NCI-H1105 (cell line): ENCODE results near the gene FXR2.

Experiments used
- DNase-seq: peaks from one replicate; lab custom pipeline; 2025; lab: John Stamatoyannopoulos, UW

Gene FXR2

GRCh38 chr17:7588553-7589203 lies 26.0 kb downstream of the FXR2 start:
- DNase-seq: peak; percentile 22

GRCh38 chr17:7587420-7588151 lies 27.1 kb downstream of the FXR2 start:
- DNase-seq: no peak

GRCh38 chr17:7586673-7587419 lies 27.9 kb downstream of the FXR2 start:
- no peak for DNase-seq

GRCh38 chr17:7583253-7584109 lies 31.2 kb downstream of the FXR2 start, which contains the start of gene MPDU1:
Gene MPDU1 (plus strand): TSS chr17:7583852. CDS start chr17:7583863, 11 bp downstream.
- DNase-seq: peak; percentile 98

- DNase-seq: peak; percentile 11
These were observed 32.1 kb downstream of the FXR2 start for GRCh38 chr17:7582396-7583252.

GRCh38 chr17:7580604-7581575 lies 33.8 kb downstream of the FXR2 start:
- DNase-seq: no peak

GRCh38 chr17:7579834-7580603 lies 34.7 kb downstream of the FXR2 start:
- no peak for DNase-seq

GRCh38 chr17:7579001-7579833 lies 35.5 kb downstream of the FXR2 start, which contains the start of gene CD68:
Gene CD68 (plus strand): TSS chr17:7579638. CDS start chr17:7579678, 40 bp downstream.
- DNase-seq: peak; percentile 13

- no peak for DNase-seq
These were observed 37.1 kb downstream of the FXR2 start for GRCh38 chr17:7577327-7578199.

GRCh38 chr17:7576432-7576937 lies 38.2 kb downstream of the FXR2 start:
- no peak for DNase-seq

GRCh38 chr17:7575959-7576358 lies 38.7 kb downstream of the FXR2 start:
- DNase-seq: no peak

- DNase-seq: no peak
These were observed 39.2 kb downstream of the FXR2 start for GRCh38 chr17:7575481-7575883.

GRCh38 chr17:7574176-7574953 lies 40.3 kb downstream of the FXR2 start:
- DNase-seq: no peak

- DNase-seq: peak; percentile 96
These were observed 41.2 kb downstream of the FXR2 start for GRCh38 chr17:7573324-7574080.
